A673 (cell line): ENCODE results near the gene GEN1. TPM values are rescaled to one million over a fixed set of nuclear protein-coding genes. Genes with fewer than 3 reads are reported as not detected.

Experiments used
- BruUV-seq: library from RNA; stranded (reverse); fragments of 400-500 nt; replicated peaks from 2 replicates; lab custom pipeline; 2021; lab: Mats Ljungman, UMichigan
- CTCF ChIA-PET: fragments of 300-600 bp; sonication (Branson Sonifier 250); formaldehyde crosslinking; loops from one replicate; lab custom pipeline; 2022; ENCODE audit warnings: antibody characterized with exemption; lab: Charles Lee
- POLR2A ChIA-PET: fragments of 300-600 bp; sonication (Branson Sonifier 250); formaldehyde crosslinking; loops from one replicate; lab custom pipeline; 2022; ENCODE audit warnings: antibody characterized with exemption; ENCODE audit not compliant: low non-redundant PET; lab: Charles Lee
- DNase-seq: peaks from one replicate; pipeline ENCODE4 v3.0.0-alpha.2; 2015; ENCODE audit warnings: low spot score
- H3K27ac ChIP-seq: fragments of 200-600 bp; sonication (generic); 2 replicates; pipeline ENCODE4 v1.5.1; 2016; ENCODE audit warnings: mixed run types, low read depth, mild to moderate bottlenecking, mixed read lengths, antibody characterized with exemption, low read length; ENCODE audit not compliant: poor library complexity, severe bottlenecking
- H3K27me3 ChIP-seq: fragments of 200-600 bp; sonication (generic); replicated peaks from 2 replicates; pipeline ENCODE4 v1.6.1; 2017; ENCODE audit warnings: mixed run types, low read depth, mild to moderate bottlenecking, mixed read lengths, antibody characterized with exemption, low read length; ENCODE audit not compliant: insufficient read depth, poor library complexity
- H3K36me3 ChIP-seq: fragments of 200-600 bp; sonication (generic); 2 replicates; pipeline ENCODE4 v1.6.1; 2016; ENCODE audit warnings: mixed run types, mild to moderate bottlenecking, mixed read lengths, antibody characterized with exemption, low read length; ENCODE audit not compliant: insufficient read depth, poor library complexity, severe bottlenecking
- H3K4me1 ChIP-seq: fragments of 200-600 bp; sonication (generic); 2 replicates; pipeline ENCODE4 v1.6.1; 2017; ENCODE audit warnings: mixed run types, mild to moderate bottlenecking, mixed read lengths, antibody characterized with exemption, low read length; ENCODE audit not compliant: insufficient read depth, poor library complexity, severe bottlenecking
- H3K4me3 ChIP-seq: fragments of 200-600 bp; sonication (generic); 2 replicates; pipeline ENCODE4 v1.5.1; 2016; ENCODE audit warnings: low read depth, mixed run types, mild to moderate bottlenecking, mixed read lengths, low read length; ENCODE audit not compliant: poor library complexity, severe bottlenecking
- H3K9me3 ChIP-seq: fragments of 200-600 bp; sonication (generic); 2 replicates; pipeline ENCODE4 v1.6.1; 2016; ENCODE audit warnings: mixed run types, low read depth, mild to moderate bottlenecking, mixed read lengths, antibody characterized with exemption, low read length; ENCODE audit not compliant: poor library complexity, severe bottlenecking
- CTCF ChIP-seq: fragments of 300-800, 200-600 bp; sonication (generic); conservative IDR thresholded peaks from 2 replicates; pipeline ENCODE4 v1.5.1; 2017; ENCODE audit warnings: low read depth, mild to moderate bottlenecking, antibody characterized with exemption, low read length, moderate library complexity, mixed read lengths
- EZH2 ChIP-seq: fragments of 200-600 bp; sonication (generic); IDR thresholded peaks from 2 replicates; pipeline ENCODE4 v1.6.1; 2017; ENCODE audit warnings: borderline replicate concordance, low read depth, mild to moderate bottlenecking, mixed read lengths, antibody characterized with exemption, low read length; ENCODE audit not compliant: poor library complexity, severe bottlenecking
- intact Hi-C: fragments of 100-400 bp; cut with micrococcal nuclease; formaldehyde crosslinking; loops from one replicate; pipeline ENCODE4 v1.10.0; 2022; ENCODE audit not compliant: unreplicated experiment
- total RNA-seq: library from RNA; stranded (reverse); gene quantifications from 2 replicates; pipeline ENCODE4 v1.2.3, GENCODE V29; 2021

The GEN1 gene
- total RNA-seq, 1 experiment from 2014 or later, result 33.6 TPM

GRCh38 chr2:17713291-17713690, 40.6 kb upstream of the GEN1 start:
- ChIA-PET POLR2A (no interaction called here), CTCF (no interaction called here)
- H3K27me3 ChIP-seq, result no peaks in the 10 kb centered on the region
- TF ChIP-seq CTCF (no peak), EZH2 (no peak)
- no peaks in the 10 kb centered on the region for H3K4me1 ChIP-seq
- H3K9me3 ChIP-seq, result no peaks in the 10 kb centered on the region
- H3K4me3 ChIP-seq, result no peak overlapping the region
- no TSS peak for BruUV-seq
- DNase-seq, result no peak
- intact Hi-C loops, result no loop called here
- H3K36me3 ChIP-seq, result peaks cover 69% of the 10 kb centered on the region
- H3K27ac ChIP-seq, result no peak overlapping the region

GRCh38 chr2:17717666-17718065, 36.3 kb upstream of the GEN1 start:
- no peak for DNase-seq
- Histone ChIP-seq H3K36me3 (peaks cover 81% of the 10 kb centered on the region), H3K9me3 (no peaks in the 10 kb centered on the region), H3K4me3 (no peak overlapping the region), H3K4me1 (no peaks in the 10 kb centered on the region), H3K27ac (no peak overlapping the region), H3K27me3 (no peaks in the 10 kb centered on the region)
- CTCF ChIA-PET, result no interaction called here
- no peak for TF ChIP-seq EZH2
- TF ChIP-seq CTCF, result no peak
- BruUV-seq, result no TSS peak
- intact Hi-C loops, result loop anchor here (2.0 kb wide), 1 partner anchor 113 kb away; no protein-coding TSS in a partner anchor
- POLR2A ChIA-PET, result no interaction called here

GRCh38 chr2:17718689-17719088, 35.2 kb upstream of the GEN1 start:
- TF ChIP-seq CTCF, result no peak
- BruUV-seq, result no TSS peak
- peaks cover 82% of the 10 kb centered on the region for H3K36me3 ChIP-seq
- intact Hi-C loops, result loop anchor here (2.0 kb wide), 1 partner anchor 112 kb away; no protein-coding TSS in a partner anchor
- no peaks in the 10 kb centered on the region for H3K9me3 ChIP-seq
- ChIA-PET CTCF (no interaction called here), POLR2A (no interaction called here)
- no peaks in the 10 kb centered on the region for H3K4me1 ChIP-seq
- H3K27me3 ChIP-seq, result no peaks in the 10 kb centered on the region
- no peak overlapping the region for H3K4me3 ChIP-seq
- no peak for DNase-seq
- no peak overlapping the region for H3K27ac ChIP-seq
